Muscle of leg (tissue), 11 donors: ENCODE measurements around the gene GFRA1. TPM values are rescaled to one million over a fixed set of nuclear protein-coding genes. Genes with fewer than 3 reads are reported as not detected.
A peak's percentile ranks its signal among the peaks of the same experiment; 100 is the strongest.

Source experiments
- DNase-seq: peaks from one replicate; pipeline ENCODE4 v3.0.0; 2013
- H3K27ac ChIP-seq: one replicate; pipeline ENCODE4 v1.5.1; 2013; ENCODE audit warnings: mild to moderate bottlenecking, low read length, control low read depth
- H3K27me3 ChIP-seq: one replicate; pipeline ENCODE4 v1.6.1; 2013; ENCODE audit warnings: low read length; ENCODE audit not compliant: control insufficient read depth, insufficient read depth
- H3K36me3 ChIP-seq: one replicate; pipeline ENCODE4 v1.6.1; 2013; ENCODE audit warnings: low read length; ENCODE audit not compliant: control insufficient read depth, insufficient read depth
- H3K4me1 ChIP-seq: one replicate; pipeline ENCODE4 v1.6.1; 2013; ENCODE audit warnings: low read length; ENCODE audit not compliant: control insufficient read depth, insufficient read depth
- H3K4me3 ChIP-seq: one replicate; pipeline ENCODE4 v1.5.1; 2013; ENCODE audit warnings: low read length, control low read depth
- H3K9me3 ChIP-seq: replicated peaks from 2 replicates; pipeline ENCODE4 v1.6.1; 2013; ENCODE audit warnings: low read depth, low read length; ENCODE audit not compliant: control insufficient read depth
- WGBS: methylation state at CpG from one replicate; pipeline ENCODE4 v1.1.5; 2013; ENCODE audit warnings: missing lambda C conversion rate; ENCODE audit not compliant: insufficient coverage; 5-methylcytosine and 5-hydroxymethylcytosine counted together
- polyA plus RNA-seq, 8 donors: library from polyadenylated mRNA; unstranded; fragments of 120-200 nt; gene quantifications; one replicate each; pipeline versions ENCODE4 v1.2.1 to v1.2.3, GENCODE V29; 2013; ENCODE audit warnings: inconsistent platforms in 1 of 8, low replicate concordance in 1 of 8; ENCODE audit not compliant: insufficient read length in 8 of 8, insufficient read depth in 1 of 8
- total RNA-seq: library from RNA; stranded (reverse); fragments of 120-200 nt; gene quantifications from one replicate; pipeline ENCODE4 v1.2.4, GENCODE V29; 2013

The GFRA1 gene
- total and polyA plus RNA-seq, 9 donors, result 25.8 to 59.3 (median 41.0) TPM

DNA sequence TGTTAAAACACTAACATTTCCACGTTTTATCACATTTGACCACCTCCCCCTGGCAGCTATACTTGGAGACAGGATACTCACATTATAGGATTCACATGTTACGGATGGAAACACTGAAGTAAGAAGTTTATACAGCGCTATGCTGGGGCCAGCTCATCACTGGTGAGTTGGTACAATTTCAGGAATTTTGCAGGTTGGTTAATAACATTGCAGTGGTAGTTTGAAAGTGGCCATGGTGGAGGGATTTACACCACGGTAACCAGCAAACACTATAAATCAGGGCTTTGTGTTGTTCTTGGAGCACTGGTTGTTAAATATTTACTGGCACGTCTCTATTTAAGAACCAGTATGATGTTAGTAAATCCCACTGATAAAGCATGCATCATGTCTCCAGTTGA lies 174.0 kb downstream of the GFRA1 start:
- Histone ChIP-seq H3K36me3 (no peaks in the 10 kb centered on the region), H3K27ac (no peak overlapping the region), H3K4me1 (peaks cover 38% of the 10 kb centered on the region), H3K9me3 (no peaks in the 10 kb centered on the region), H3K27me3 (no peaks in the 10 kb centered on the region), H3K4me3 (no peak overlapping the region)
- 60% methylated on average over 2 of the region's 5 CpGs for WGBS
- peak; percentile 67 for DNase-seq

DNA sequence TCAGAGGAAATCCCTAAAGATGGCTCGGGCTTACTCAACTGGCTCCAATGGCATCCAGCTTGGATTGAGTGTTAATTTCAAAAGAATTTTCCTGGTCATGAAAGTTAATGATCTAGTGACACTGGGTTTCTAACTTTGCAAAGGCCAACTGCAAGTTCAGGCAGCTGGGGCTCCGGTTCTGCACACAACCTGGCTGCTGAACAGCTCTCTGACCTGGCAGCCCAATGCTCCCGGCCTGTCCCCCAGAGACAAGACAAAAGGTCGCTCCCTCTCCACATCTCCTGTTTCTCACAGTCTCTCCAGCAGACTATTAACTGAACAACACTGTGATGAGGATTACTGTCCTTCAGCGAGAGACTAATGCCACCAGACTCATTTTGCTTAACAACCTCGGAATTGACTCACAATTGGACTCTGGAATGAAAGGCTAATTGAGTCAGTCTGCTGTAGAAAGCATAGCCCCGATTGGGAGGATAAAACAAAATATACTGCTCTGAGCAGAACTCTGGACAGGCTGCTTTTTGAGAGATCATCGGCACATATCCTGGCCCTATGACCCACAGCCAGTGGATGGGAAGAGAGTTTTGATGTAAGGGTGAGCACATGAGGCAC lies 174.5 kb downstream of the GFRA1 start:
- H3K9me3 ChIP-seq, result no peaks in the 10 kb centered on the region
- H3K4me3 ChIP-seq, result no peak overlapping the region
- H3K27ac ChIP-seq, result no peak overlapping the region
- H3K27me3 ChIP-seq, result no peaks in the 10 kb centered on the region
- DNase-seq, result peak; percentile 57
- H3K4me1 ChIP-seq, result peaks cover 35% of the 10 kb centered on the region
- WGBS, result 0% methylated on average over 3 of the region's 8 CpGs
- H3K36me3 ChIP-seq, result no peaks in the 10 kb centered on the region

DNA sequence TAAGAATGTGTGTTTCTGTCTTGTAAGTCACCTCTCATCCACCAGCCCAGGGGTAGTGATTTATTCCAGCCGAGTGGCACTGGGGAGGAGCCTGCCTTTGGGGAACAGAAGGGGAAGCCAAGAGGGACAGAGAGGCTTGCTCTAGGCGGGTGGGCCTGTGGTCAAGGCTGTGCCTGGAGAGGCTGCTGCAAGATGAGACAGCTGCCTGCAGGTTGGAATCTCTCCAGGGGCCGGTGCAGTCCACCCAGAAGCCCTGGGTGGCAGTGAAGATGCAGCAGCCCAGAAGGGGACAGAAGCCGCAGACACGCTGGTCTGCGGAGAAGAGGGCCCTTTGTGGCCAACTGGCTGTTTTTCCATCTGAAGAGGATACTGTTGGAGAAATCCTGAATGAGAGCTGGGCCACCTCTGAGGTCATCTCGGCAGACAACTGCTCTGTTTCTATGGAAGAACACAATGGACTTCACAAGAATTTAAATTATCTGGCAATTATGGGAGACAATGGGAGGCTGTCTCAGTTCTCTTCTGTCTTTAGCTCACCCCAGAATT lies 175.7 kb downstream of the GFRA1 start:
- Histone ChIP-seq H3K27me3 (no peaks in the 10 kb centered on the region), H3K4me3 (no peak overlapping the region), H3K4me1 (peaks cover 35% of the 10 kb centered on the region), H3K9me3 (no peaks in the 10 kb centered on the region), H3K27ac (peak overlapping the region; percentile 31), H3K36me3 (peaks cover 7% of the 10 kb centered on the region)
- DNase-seq, result peak; percentile 65
- WGBS, result 45% methylated on average over 6 of the region's 7 CpGs

DNA sequence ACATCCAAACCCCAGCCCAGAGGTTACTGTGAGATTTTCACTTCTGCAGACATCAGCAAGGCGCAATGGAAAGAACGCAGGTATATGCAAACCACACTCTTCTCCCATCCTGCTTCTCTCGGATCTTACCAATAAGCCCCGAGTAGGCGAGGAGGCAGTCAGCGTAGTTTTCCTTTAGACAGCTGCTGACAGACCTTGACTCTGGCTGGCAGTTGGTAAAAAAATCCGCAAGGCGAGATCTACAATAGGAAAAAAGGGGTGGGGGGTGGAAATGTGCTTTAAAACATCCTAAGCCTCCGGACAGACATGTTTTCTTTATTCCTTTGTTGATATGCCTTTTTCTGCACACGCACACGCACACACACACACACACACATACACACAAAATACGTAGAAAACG lies 176.5 kb downstream of the GFRA1 start:
- Histone ChIP-seq H3K36me3 (peaks cover 9% of the 10 kb centered on the region), H3K9me3 (no peaks in the 10 kb centered on the region), H3K4me3 (no peak overlapping the region), H3K27me3 (no peaks in the 10 kb centered on the region), H3K27ac (no peak overlapping the region), H3K4me1 (peaks cover 31% of the 10 kb centered on the region)
- 30% methylated on average over 2 of the region's 13 CpGs for WGBS
- peak; percentile 45 for DNase-seq

DNA sequence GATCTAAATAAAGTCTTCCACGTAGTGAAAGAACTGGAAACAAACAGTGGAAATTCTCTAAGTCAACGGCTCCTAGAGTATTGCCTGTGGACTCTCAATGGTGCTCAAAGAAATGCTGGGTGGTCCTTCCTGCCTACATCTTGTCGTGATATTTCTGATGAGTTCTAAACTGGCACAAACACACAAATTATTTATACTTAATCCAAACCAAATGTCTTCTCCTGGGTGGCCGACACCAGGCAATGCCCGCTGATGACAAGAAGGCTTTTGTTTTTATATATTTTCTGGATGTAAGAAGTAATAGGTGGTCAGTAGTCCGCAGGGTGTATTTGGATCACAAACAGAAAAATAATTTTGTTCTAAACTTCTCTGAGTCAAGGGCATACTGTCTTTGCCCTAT lies 178.7 kb downstream of the GFRA1 start:
- H3K27me3 ChIP-seq, result no peaks in the 10 kb centered on the region
- peaks cover 11% of the 10 kb centered on the region for H3K36me3 ChIP-seq
- no peak overlapping the region for H3K27ac ChIP-seq
- H3K4me3 ChIP-seq, result no peak overlapping the region
- no peak for DNase-seq
- 70% methylated on average over 2 of the region's 6 CpGs for WGBS
- H3K9me3 ChIP-seq, result no peaks in the 10 kb centered on the region
- peaks cover 30% of the 10 kb centered on the region for H3K4me1 ChIP-seq

DNA sequence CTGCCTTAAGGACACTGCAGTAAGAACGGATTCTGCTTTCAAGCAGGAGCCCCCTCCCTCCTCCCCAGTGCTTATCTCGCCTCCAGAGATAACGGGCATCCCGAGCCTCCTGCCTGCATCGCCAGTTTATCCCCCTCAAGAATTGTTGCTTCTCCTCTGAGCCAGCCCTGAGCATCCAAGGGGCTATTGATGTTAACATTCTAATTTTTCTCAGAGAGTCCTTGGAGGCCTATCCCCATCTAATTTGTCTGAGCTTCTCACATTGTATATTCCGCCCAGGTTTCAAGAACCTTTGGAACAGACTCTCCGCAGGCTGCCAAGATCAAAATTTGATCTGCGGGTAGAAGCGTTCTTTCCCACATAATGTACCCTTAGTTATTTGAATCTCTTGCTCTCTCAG lies 180.0 kb downstream of the GFRA1 start:
- 79% methylated on average over 9 of the region's 9 CpGs for WGBS
- H3K27ac ChIP-seq, result no peak overlapping the region

DNA sequence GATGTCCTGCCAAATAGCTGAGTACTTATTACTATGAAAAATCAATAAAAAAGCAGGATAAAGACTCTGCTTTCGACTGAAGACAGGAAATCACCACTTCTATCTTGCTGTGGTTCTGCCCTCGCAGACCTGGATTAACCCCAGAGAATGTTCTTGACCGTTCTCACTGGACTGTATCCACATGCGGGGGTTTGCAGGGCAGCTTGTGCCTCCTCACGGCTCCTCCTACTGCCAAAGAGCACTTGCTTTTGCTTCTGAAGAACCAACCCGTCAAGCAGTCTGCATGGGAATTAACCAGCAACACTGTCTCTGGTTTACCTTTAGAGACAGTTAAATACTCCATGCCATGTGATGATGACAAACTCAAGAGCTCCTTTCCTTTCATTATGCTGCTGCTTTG lies 184.0 kb downstream of the GFRA1 start:
- no peak for DNase-seq
- H3K27me3 ChIP-seq, result no peaks in the 10 kb centered on the region
- H3K4me1 ChIP-seq, result peaks cover 5% of the 10 kb centered on the region
- no peak overlapping the region for H3K27ac ChIP-seq
- peaks cover 27% of the 10 kb centered on the region for H3K36me3 ChIP-seq
- H3K4me3 ChIP-seq, result no peak overlapping the region
- H3K9me3 ChIP-seq, result no peaks in the 10 kb centered on the region
- 68% methylated on average over 6 of the region's 6 CpGs for WGBS

More for the DNA sequence above, 180.0 kb downstream of the GFRA1 start:
- no peaks in the 10 kb centered on the region for H3K27me3 ChIP-seq
- no peak overlapping the region for H3K4me3 ChIP-seq
- peaks cover 18% of the 10 kb centered on the region for H3K4me1 ChIP-seq
- H3K36me3 ChIP-seq, result peaks cover 19% of the 10 kb centered on the region
- DNase-seq, result no peak
- H3K9me3 ChIP-seq, result no peaks in the 10 kb centered on the region

DNA sequence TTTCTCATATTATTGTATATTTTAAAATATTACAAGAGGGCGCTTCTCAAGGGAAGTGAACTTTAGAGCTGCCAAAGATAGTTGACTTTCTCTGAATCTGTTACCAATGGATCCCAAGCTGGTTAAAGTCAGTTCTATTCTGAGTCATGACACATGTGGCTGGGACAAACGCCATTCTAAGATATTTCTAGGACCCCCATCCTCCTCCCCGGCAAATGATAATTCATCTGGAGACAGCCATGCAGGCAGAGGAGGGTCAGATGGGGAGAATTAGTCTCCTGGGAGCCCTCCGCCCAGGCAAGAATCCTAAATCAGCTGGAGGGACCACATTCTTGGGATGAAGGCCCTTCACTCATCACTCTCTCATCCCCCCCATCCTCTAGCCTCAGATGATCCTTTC lies 187.7 kb downstream of the GFRA1 start:
- DNase-seq, result peak; percentile 58
- Histone ChIP-seq H3K4me1 (peaks cover 5% of the 10 kb centered on the region), H3K27ac (no peak overlapping the region), H3K36me3 (peaks cover 18% of the 10 kb centered on the region), H3K4me3 (no peak overlapping the region), H3K9me3 (no peaks in the 10 kb centered on the region), H3K27me3 (no peaks in the 10 kb centered on the region)
- no CpG with 5 or more reads among the region's 4 CpGs for WGBS

DNA sequence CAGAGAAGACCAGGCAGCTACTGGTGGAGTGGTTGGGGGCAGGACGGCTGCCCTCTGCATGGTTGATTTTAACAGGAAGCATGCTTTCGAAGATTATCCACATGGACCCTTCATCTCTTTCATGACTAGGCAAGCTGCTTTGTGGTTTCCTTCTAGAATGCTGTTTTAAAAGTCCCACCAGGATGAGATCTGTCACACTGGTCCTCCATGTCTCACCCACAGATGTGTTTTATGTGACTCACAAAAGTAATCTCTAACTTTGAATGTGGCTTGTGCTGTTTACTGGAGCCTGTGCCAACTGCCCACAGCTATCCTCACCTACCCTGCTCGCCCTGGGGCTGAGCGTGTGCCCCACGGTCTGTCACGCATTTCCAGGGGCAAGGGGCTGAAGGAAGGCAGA lies 188.8 kb downstream of the GFRA1 start:
- no peak for DNase-seq
- Histone ChIP-seq H3K36me3 (peaks cover 14% of the 10 kb centered on the region), H3K4me1 (peaks cover 5% of the 10 kb centered on the region), H3K27ac (no peak overlapping the region), H3K9me3 (no peaks in the 10 kb centered on the region), H3K27me3 (no peaks in the 10 kb centered on the region), H3K4me3 (no peak overlapping the region)
- WGBS, result 80% methylated on average over 4 of the region's 6 CpGs

DNA sequence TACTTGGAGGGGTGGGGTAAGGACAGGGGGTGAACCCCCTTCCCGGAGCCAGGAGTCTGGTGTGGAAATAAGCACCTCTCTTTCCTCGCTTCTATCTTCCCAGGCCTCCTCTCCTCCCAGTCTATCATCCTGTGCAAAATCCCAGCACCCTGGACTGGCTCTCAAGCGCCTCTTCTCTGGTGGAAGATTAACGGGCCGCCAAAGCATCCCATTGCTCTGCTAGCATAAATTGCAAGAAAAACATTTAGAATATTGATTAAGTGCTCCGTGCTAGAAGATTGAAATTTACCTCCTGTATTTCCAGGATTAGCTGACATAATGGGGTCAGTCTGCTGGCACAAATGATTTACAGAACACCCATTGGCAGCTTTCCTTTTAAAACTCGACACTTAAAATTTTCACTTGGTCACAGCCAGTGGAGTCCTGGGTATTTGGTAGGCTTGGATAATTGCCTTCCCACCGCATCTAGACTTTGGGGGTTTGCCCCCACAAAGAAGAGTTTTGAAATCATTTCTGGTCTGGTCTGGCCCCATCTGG lies 189.7 kb downstream of the GFRA1 start:
- no peak overlapping the region for H3K4me3 ChIP-seq
- WGBS, result 100% methylated on average over 1 of the region's 8 CpGs
- H3K27me3 ChIP-seq, result no peaks in the 10 kb centered on the region
- H3K36me3 ChIP-seq, result peaks cover 13% of the 10 kb centered on the region
- H3K9me3 ChIP-seq, result no peaks in the 10 kb centered on the region
- H3K4me1 ChIP-seq, result peaks cover 5% of the 10 kb centered on the region
- DNase-seq, result no peak
- H3K27ac ChIP-seq, result no peak overlapping the region
